Body of pancreas (tissue), 4 donors: ENCODE measurements around the gene CLRN2. TPM values are rescaled to one million over a fixed set of nuclear protein-coding genes. Genes with fewer than 3 reads are reported as not detected.

ENCODE experiments used
- ATAC-seq: fragments of 150-250 bp; one replicate; pipeline ENCODE4 v1.9.1; 2016
- DNase-seq, 4 donors: peaks; one replicate each; pipeline ENCODE4 v3.0.0-alpha.2; 2019
- H3K27ac ChIP-seq, 4 donors: fragments of 200-600 bp; sonication (generic); 1 replicate in 3 of 4; 2 replicates in 1 of 4; pipeline versions ENCODE4 v1.5.1 to v1.6.1; 2016 to 2019; ENCODE audit warnings: mild to moderate bottlenecking in 1 of 4, mixed read lengths in 1 of 4, moderate library complexity in 1 of 4
- H3K27me3 ChIP-seq, 2 donors: fragments of 200-600 bp; sonication (generic); one replicate each; pipeline ENCODE4 v1.6.0; 2016; ENCODE audit warnings: mild to moderate bottlenecking in 1 of 2
- H3K36me3 ChIP-seq, 2 donors: fragments of 200-600 bp; sonication (generic); replicated peaks in 1 of 2; 2 replicates each; pipeline ENCODE4 v1.5.1; 2016; ENCODE audit warnings: low read depth in 2 of 2; ENCODE audit not compliant: insufficient read depth in 1 of 2
- H3K4me1 ChIP-seq: fragments of 200-600 bp; sonication (generic); one replicate; pipeline ENCODE4 v1.6.0; 2016
- H3K4me3 ChIP-seq, 2 donors: fragments of 200-600 bp; sonication (generic); 1 replicate in 1 of 2; 2 replicates in 1 of 2; pipeline ENCODE4 v1.5.1; 2016 to 2019
- H3K9me3 ChIP-seq, 3 donors: fragments of 200-600 bp; sonication (generic); 1 replicate in 2 of 3; 2 replicates in 1 of 3; pipeline ENCODE4 v1.5.1; 2016
- POLR2A ChIP-seq, 3 donors: fragments of 450-650 bp; IDR thresholded peaks; one replicate each; pipeline ENCODE4 v1.6.1; 2016; ENCODE audit warnings: antibody characterized with exemption in 3 of 3, mild to moderate bottlenecking in 2 of 3
- WGBS, 2 donors: methylation state at CpG; one replicate each; pipeline ENCODE4 v1.1.5; 2017; 5-methylcytosine and 5-hydroxymethylcytosine counted together
- intact Hi-C: fragments of 100-400 bp; cut with DNase I; formaldehyde crosslinking; loops from one replicate; pipeline ENCODE4 v1.15.1; 2023
- total RNA-seq, 2 donors: library from RNA; depleted of rRNA; stranded (reverse); fragments of >200 nt; gene quantifications; one replicate each; pipeline ENCODE4 v1.1.0, GENCODE V29; 2016
- TF ChIP-seq, protein P1 (sequence below), 7 experiments: fragments of 450-650 bp in 4 of 7; fragments of 200-600 bp in 3 of 7; sonication (generic) in 3 of 7; IDR thresholded peaks; one replicate each; pipeline ENCODE4 v1.5.1; 2016 to 2019; ENCODE audit warnings: antibody characterized with exemption in 7 of 7

Gene CLRN2
- total RNA-seq, 2 donors from 2014 or later, result not detected

DNA sequence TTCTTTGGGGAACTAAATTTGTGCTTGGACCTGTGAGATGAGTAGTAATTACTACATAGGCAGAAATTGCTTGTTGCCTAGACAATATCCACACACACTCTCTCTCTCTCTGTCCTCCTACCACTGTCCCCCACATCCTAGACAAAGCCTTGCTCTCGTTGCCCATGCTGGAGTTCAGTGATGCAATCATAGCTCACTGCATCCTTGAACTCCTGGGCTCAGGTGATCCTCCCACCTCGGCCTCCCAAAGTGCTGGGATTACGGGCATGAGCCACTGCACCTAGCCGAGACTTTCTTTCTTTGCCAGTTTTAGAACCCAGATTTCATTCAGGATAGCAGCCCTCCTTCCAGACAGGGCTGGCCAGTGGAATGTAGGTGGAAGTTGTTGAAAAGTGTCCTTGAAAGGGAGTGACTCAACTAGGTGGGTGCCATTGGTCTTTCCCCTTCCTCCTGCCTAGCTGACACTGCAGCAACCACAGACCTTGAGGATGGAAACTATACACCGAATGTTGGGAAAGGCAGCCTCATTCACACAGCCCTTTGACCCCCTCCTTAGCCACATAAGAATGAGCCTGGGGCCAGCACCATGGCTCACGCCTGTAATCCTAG is 45.2 kb downstream of the CLRN2 start:
- H3K4me3 ChIP-seq, result no peak overlapping the region
- no peaks in the 10 kb centered on the region for H3K4me1 ChIP-seq
- no peak overlapping the region for H3K27ac ChIP-seq
- H3K9me3 ChIP-seq, result no peaks in the 10 kb centered on the region
- no peaks in the 10 kb centered on the region for H3K27me3 ChIP-seq
- no peak for DNase-seq
- H3K36me3 ChIP-seq, result no peaks in the 10 kb centered on the region
- 69 to 72% methylated on average over 5 to 6 of the region's 6 CpGs for WGBS, 2 donors
- TF ChIP-seq, protein P1, sequence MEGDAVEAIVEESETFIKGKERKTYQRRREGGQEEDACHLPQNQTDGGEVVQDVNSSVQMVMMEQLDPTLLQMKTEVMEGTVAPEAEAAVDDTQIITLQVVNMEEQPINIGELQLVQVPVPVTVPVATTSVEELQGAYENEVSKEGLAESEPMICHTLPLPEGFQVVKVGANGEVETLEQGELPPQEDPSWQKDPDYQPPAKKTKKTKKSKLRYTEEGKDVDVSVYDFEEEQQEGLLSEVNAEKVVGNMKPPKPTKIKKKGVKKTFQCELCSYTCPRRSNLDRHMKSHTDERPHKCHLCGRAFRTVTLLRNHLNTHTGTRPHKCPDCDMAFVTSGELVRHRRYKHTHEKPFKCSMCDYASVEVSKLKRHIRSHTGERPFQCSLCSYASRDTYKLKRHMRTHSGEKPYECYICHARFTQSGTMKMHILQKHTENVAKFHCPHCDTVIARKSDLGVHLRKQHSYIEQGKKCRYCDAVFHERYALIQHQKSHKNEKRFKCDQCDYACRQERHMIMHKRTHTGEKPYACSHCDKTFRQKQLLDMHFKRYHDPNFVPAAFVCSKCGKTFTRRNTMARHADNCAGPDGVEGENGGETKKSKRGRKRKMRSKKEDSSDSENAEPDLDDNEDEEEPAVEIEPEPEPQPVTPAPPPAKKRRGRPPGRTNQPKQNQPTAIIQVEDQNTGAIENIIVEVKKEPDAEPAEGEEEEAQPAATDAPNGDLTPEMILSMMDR (IDR thresholded peaks at IDR 0.05), result no peak
- TF ChIP-seq POLR2A (IDR thresholded peaks at IDR 0.05), result no peak
- intact Hi-C loops, result no loop called here
- no peak for ATAC-seq

DNA sequence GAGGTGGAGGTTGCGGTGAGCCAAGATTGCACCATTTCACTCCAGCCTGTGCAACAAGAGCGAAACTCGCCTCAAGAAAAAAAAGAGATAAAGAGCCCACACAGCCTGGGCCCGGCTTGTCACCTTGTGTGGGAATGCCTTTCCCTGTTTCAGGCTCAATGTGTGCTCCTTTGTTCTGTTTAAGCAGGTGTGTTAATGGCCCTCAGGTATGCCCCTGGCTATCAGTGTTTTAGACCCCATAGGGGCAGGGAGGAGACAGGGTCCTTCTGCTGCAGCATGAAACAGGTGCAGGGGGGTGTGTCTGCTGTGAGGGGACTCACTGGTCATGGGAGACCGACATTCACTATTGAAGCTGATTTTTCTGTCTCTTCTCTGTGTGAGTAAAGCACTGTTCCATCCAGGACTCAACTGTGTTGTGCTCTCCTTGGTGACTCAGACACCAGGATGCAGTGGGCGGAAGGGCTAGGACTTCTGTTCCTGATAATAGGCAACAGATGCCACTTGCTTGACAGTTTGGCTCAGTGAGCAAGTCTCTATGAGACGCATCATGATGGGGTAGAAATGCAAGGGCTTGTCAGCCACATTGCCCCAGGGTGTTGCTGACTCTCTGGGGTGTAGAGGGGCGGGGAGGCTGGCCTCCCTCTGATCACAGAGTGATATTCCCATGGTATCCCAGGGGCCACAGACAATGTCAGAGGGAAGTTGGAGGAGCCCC is 46.4 kb downstream of the CLRN2 start:
- intact Hi-C loops, result no loop called here
- 63 to 70% methylated on average over 8 of the region's 8 CpGs for WGBS, 2 donors
- Histone ChIP-seq H3K9me3 (no peaks in the 10 kb centered on the region), H3K27ac (no peak overlapping the region), H3K4me1 (no peaks in the 10 kb centered on the region), H3K4me3 (no peak overlapping the region), H3K36me3 (no peaks in the 10 kb centered on the region), H3K27me3 (no peaks in the 10 kb centered on the region)
- no peak for ATAC-seq
- TF ChIP-seq POLR2A (IDR thresholded peaks at IDR 0.05), result no peak
- TF ChIP-seq, protein P1 (IDR thresholded peaks at IDR 0.05), result no peak
- DNase-seq, result no peak

DNA sequence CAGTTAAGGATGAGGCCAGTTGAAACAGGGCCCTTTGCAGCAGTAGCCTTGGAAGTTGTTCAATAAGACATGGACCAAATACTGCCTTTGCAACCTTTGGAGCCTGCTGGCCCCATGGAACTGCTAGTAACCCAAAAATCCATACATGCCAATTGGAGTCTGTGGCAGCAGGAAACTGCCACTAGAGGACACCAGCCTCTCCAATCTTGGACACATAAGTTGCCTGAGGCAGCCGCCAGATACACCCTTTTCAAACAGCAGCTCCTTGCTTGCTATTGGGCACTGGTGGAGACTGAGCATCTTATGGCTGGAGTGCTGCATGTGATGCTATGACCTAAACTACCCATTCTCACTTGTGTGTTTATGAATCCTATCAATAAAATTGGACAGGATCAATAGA is 47.2 kb downstream of the CLRN2 start:
- intact Hi-C loops, result no loop called here
- TF ChIP-seq, protein P1 (IDR thresholded peaks at IDR 0.05), result no peak
- no peak for TF ChIP-seq POLR2A (IDR thresholded peaks at IDR 0.05)
- Histone ChIP-seq H3K9me3 (no peaks in the 10 kb centered on the region), H3K27ac (no peak overlapping the region), H3K4me1 (no peaks in the 10 kb centered on the region), H3K27me3 (no peaks in the 10 kb centered on the region), H3K4me3 (no peak overlapping the region), H3K36me3 (no peaks in the 10 kb centered on the region)
- no peak for DNase-seq
- no peak for ATAC-seq
- WGBS, 2 donors, result 46 to 64% methylated on average over 1 of the region's 1 CpG

GRCh38 chr4:17565846-17566245 is 50.9 kb downstream of the CLRN2 start:
- DNase-seq (no peak), ATAC-seq (no peak)
- TF ChIP-seq, protein P1 (IDR thresholded peaks at IDR 0.05), result no peak
- no peak for TF ChIP-seq POLR2A (IDR thresholded peaks at IDR 0.05)
- H3K36me3 ChIP-seq, result no peaks in the 10 kb centered on the region
- no peaks in the 10 kb centered on the region for H3K27me3 ChIP-seq
- WGBS, 2 donors, result 79 to 87% methylated on average over 3 of the region's 3 CpGs
- no peak overlapping the region for H3K27ac ChIP-seq
- intact Hi-C loops, result no loop called here
- no peaks in the 10 kb centered on the region for H3K4me1 ChIP-seq
- H3K4me3 ChIP-seq, result no peak overlapping the region
- H3K9me3 ChIP-seq, result no peaks in the 10 kb centered on the region

DNA sequence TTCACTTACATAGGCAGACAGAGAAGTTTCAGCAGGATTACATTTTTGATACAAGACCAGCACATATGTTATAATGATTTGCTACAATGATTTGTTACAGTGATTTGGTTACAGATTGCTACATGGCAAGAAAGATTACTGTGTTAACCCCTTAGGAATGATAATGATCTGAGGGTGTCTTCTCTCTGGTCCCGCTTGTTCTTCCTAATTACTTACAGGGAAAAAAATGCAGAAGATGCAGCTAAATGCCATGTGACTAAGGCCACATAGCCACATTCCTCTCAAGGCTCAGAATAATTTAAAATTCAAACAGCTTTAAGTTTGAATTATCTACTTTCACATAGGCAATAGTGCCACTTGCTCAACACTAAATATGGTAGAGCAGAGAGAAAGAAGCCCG is 52.3 kb downstream of the CLRN2 start:
- intact Hi-C loops, result no loop called here
- DNase-seq (no peak), ATAC-seq (no peak)
- Histone ChIP-seq H3K27me3 (no peaks in the 10 kb centered on the region), H3K4me1 (no peaks in the 10 kb centered on the region), H3K36me3 (no peaks in the 10 kb centered on the region), H3K27ac (no peak overlapping the region), H3K4me3 (no peak overlapping the region), H3K9me3 (no peaks in the 10 kb centered on the region)
- TF ChIP-seq POLR2A (IDR thresholded peaks at IDR 0.05), result no peak
- TF ChIP-seq, protein P1 (IDR thresholded peaks at IDR 0.05), result no peak
- 60 to 77% methylated on average over 2 of the region's 2 CpGs for WGBS, 2 donors
